ENCODE measurements around the gene IER3. TPM values are rescaled to one million over a fixed set of nuclear protein-coding genes. Genes with fewer than 3 reads are reported as not detected.

The IER3 gene
- total and polyA plus RNA-seq, 2 of the 13 experiments (the other 11 are each of a cell fraction or from before 2014, with no cell fraction given), result 51.1 to 131 TPM

GRCh38 chr6:30725713-30726505 is 18.4 kb downstream of the IER3 start:
- ChIA-PET CTCF (ENCODE audit: low intra/inter-chr PET ratio, low total read pairs) (interaction anchor here (1.3 kb wide), 1 partner anchor 43 kb away, joined by 3 read pairs; no protein-coding TSS in a partner anchor), POLR2A (interaction anchor here (0.5 to 2.5 kb wide), 7 partner anchors 9 to 180 kb away, joined by 3 to 9 read pairs (median 4); partner anchors contain the start of genes FLOT1 and MDC1)
- Histone ChIP-seq H3K9ac (ENCODE audit: insufficient read depth, low read depth, low read length) (no peak overlapping the region), H3K4me2 (ENCODE audit: low read depth, low read length) (no peak overlapping the region), H4K20me1 (ENCODE audit: insufficient read depth, low read length) (peaks cover 44% of the 10 kb centered on the region), H2AFZ (ENCODE audit: low read length) (no peak overlapping the region), H3K27me3 (ENCODE audit: control insufficient read depth in 1 of 2, insufficient read depth in 2 of 2, low read length in 2 of 2) (no peaks in the 10 kb centered on the region; a peak in 1 of 5 replicates), H3K4me3 (replicated peaks in 1 of 3; ENCODE audit: insufficient read depth in 1 of 3, low read depth in 2 of 3, low read length in 3 of 3) (no peak overlapping the region), H3K27ac (ENCODE audit: extremely low read length, insufficient read depth, low read length) (peak overlapping the region; percentile 2), H3K79me2 (ENCODE audit: insufficient read depth, low read length) (peaks cover 29% of the 10 kb centered on the region), H3K9me3 (ENCODE audit: low read length) (no peaks in the 10 kb centered on the region), H3K4me1 (ENCODE audit: insufficient read depth, low read length) (peaks cover 56% of the 10 kb centered on the region), H3K36me3 (replicated peaks in 1 of 2; ENCODE audit: control insufficient read depth in 1 of 2, insufficient read depth in 2 of 2, low read length in 2 of 2) (peaks cover 27 to 64% of the 10 kb centered on the region in 2 experiments)
- no peak for DNase-seq (ENCODE audit: low spot score)
- WGBS (ENCODE audit: low lambda C conversion rate), result 91% methylated on average over 3 of the region's 3 CpGs
- BruUV-seq (replicated peaks), result no TSS peak
- intact Hi-C loops (cut with micrococcal nuclease; ENCODE audit: unreplicated experiment), result no loop called here
- FAIRE-seq, result peak; percentile 59
- peak; percentile 9 for ATAC-seq
- in situ Hi-C loops (cut with HindIII; ENCODE audit: extremely low pct_ligation_motif_present, low pct_unique_long_range_greater_than_20kb), result loop anchor here (10.0 kb wide), 1 partner anchor 241 kb away; the partner anchor contains the start of gene HLA-E
- TF ChIP-seq RFXANK (CRISPR knock-in tag; IDR thresholded peaks at IDR 0.05), result peak; percentile 35; the same call in 1 of the 2 replicates
- TF ChIP-seq RBFOX2 (IDR thresholded peaks at IDR 0.05; ENCODE audit: low read depth, low read length), result peak; percentile 55
- TF ChIP-seq ZNF670 (CRISPR knock-in tag; IDR thresholded peaks at IDR 0.05; ENCODE audit: borderline replicate concordance), result no peak
- no peak for TF ChIP-seq ZSCAN25 (CRISPR knock-in tag; IDR thresholded peaks at IDR 0.05)
- 0 out of 2 replicates have a peak, but pooled peaks have one; percentile 12 for TF ChIP-seq GATA4 (IDR thresholded peaks at IDR 0.05; ENCODE audit: borderline replicate concordance, low read depth)
- TF ChIP-seq ZNF205 (CRISPR knock-in tag; IDR thresholded peaks at IDR 0.05), result no peak
- no peak for TF ChIP-seq DNMT1 (CRISPR knock-in tag; IDR thresholded peaks at IDR 0.05)
- no peak for TF ChIP-seq ZNF3 (CRISPR knock-in tag; IDR thresholded peaks at IDR 0.05)
- 0 out of 2 replicates have a peak, but pooled peaks have one; percentile 25 for TF ChIP-seq CHD2 (IDR thresholded peaks at IDR 0.05; ENCODE audit: low read depth, low read length)
- 0 out of 2 replicates have a peak, but pooled peaks have one; percentile 7 for TF ChIP-seq THAP11 (CRISPR knock-in tag; IDR thresholded peaks at IDR 0.05)
- TF ChIP-seq TFDP2 (CRISPR knock-in tag; IDR thresholded peaks at IDR 0.05), result 0 out of 2 replicates have a peak, but pooled peaks have one; percentile 17
- no peak for TF ChIP-seq ZNF782 (CRISPR knock-in tag; IDR thresholded peaks at IDR 0.05; ENCODE audit: borderline replicate concordance)
- TF ChIP-seq SOX6 (IDR thresholded peaks at IDR 0.05), result no peak
- 0 out of 2 replicates have a peak, but pooled peaks have one; percentile 12 for TF ChIP-seq SOX6 (CRISPR knock-in tag; IDR thresholded peaks at IDR 0.05)
- TF ChIP-seq MBD4 (IDR thresholded peaks at IDR 0.05; ENCODE audit: borderline replicate concordance, low read length), result peak; percentile 92
- no peak for TF ChIP-seq HOXD1 (CRISPR knock-in tag; IDR thresholded peaks at IDR 0.05)
- no peak for TF ChIP-seq ELF4 (CRISPR knock-in tag; IDR thresholded peaks at IDR 0.05; ENCODE audit: borderline replicate concordance)
- 0 out of 2 replicates have a peak, but pooled peaks have one; percentile 7 for TF ChIP-seq MED1 (CRISPR knock-in tag; IDR thresholded peaks at IDR 0.05)
- TF ChIP-seq ZBTB34 (CRISPR knock-in tag; IDR thresholded peaks at IDR 0.05), result no peak
- TF ChIP-seq PRPF4 (IDR thresholded peaks at IDR 0.05; ENCODE audit: low read depth, low read length, poor library complexity, severe bottlenecking), result no peak
- no peak; the same call in 1 of the 2 replicates for TF ChIP-seq ZFP91 (CRISPR knock-in tag; IDR thresholded peaks at IDR 0.05; ENCODE audit: borderline replicate concordance)
